HG02938 (cell line): ENCODE data around the gene SAPCD2.
"Not testable (repeated sequence)": the region's sequence is repeated elsewhere in the genome, so short reads cannot be mapped to it uniquely, and the experiment has no call there.

Source experiments
- ATAC-seq: cut with Tn5 transposase; IDR thresholded peaks from one replicate; pipeline ENCODE4 v1.9.1; 2021; ENCODE audit warnings: mild to moderate bottlenecking, moderate library complexity; ENCODE audit not compliant: unreplicated experiment

Gene SAPCD2

GRCh38 chr9:137070201-137070905 is at the start of gene SAPCD2:
Gene SAPCD2, minus strand, starts transcription at chr9:137070557. Its CDS starts 97 bp downstream, at chr9:137070460.
- ATAC-seq: peak; percentile 78

- ATAC-seq: not testable (repeated sequence)
These were observed 47.8 kb upstream of the SAPCD2 start for GRCh38 chr9:137118092-137118603.

- no peak for ATAC-seq
These were observed 46.9 kb upstream of the SAPCD2 start for GRCh38 chr9:137117269-137117731.

GRCh38 chr9:137116728-137117127 is 46.4 kb upstream of the SAPCD2 start:
- no peak for ATAC-seq

- no peak for ATAC-seq
These were observed 45.7 kb upstream of the SAPCD2 start for GRCh38 chr9:137116027-137116507.

GRCh38 chr9:137115394-137116026 is 45.2 kb upstream of the SAPCD2 start:
- ATAC-seq: no peak

GRCh38 chr9:137114613-137115393 is 44.4 kb upstream of the SAPCD2 start, which contains the start of gene DPP7:
Gene DPP7, minus strand, starts transcription at chr9:137114733. Its CDS starts 20 bp downstream, at chr9:137114713.
- ATAC-seq: no peak

GRCh38 chr9:137114220-137114612 is 43.9 kb upstream of the SAPCD2 start:
- no peak for ATAC-seq

GRCh38 chr9:137113385-137114159 is 43.2 kb upstream of the SAPCD2 start:
- ATAC-seq: no peak

GRCh38 chr9:137112564-137113384 is 42.4 kb upstream of the SAPCD2 start:
- ATAC-seq: no peak

GRCh38 chr9:137111788-137112563 is 41.6 kb upstream of the SAPCD2 start:
- no peak for ATAC-seq

GRCh38 chr9:137110911-137111787 is 40.8 kb upstream of the SAPCD2 start:
- ATAC-seq: no peak

GRCh38 chr9:137110147-137110910 is 40.0 kb upstream of the SAPCD2 start:
- ATAC-seq: no peak

- ATAC-seq: no peak
These were observed 39.1 kb upstream of the SAPCD2 start for GRCh38 chr9:137109250-137110146.

GRCh38 chr9:137108608-137109249 is 38.4 kb upstream of the SAPCD2 start:
- no peak for ATAC-seq

- no peak for ATAC-seq
These were observed 37.6 kb upstream of the SAPCD2 start for GRCh38 chr9:137107982-137108381.
